Measurements from ENCODE around the gene ACTRT3. TPM values are rescaled to one million over a fixed set of nuclear protein-coding genes. Genes with fewer than 3 reads are reported as not detected.

ACTRT3 gene
- total and polyA plus RNA-seq, 12 donors, result 0.15 to 1.1 (median 0.50) TPM

GRCh38 chr3:169790687-169791429, 21.5 kb upstream of the ACTRT3 start:
- ATAC-seq (no peak), DNase-seq (no peak)
- no peaks in the 10 kb centered on the region for H3K27me3 ChIP-seq
- TF ChIP-seq CTCF (IDR thresholded peaks at IDR 0.05), result no peak
- 89 to 90% methylated on average over 4 of the region's 4 CpGs for WGBS, 2 donors
- H3K4me1 ChIP-seq, result no peaks in the 10 kb centered on the region
- H3K36me3 ChIP-seq, result peaks cover 0 to 71% (median 22%) of the 10 kb centered on the region in 9 donors
- no peak overlapping the region for H3K4me3 ChIP-seq
- no peaks in the 10 kb centered on the region for H3K9me3 ChIP-seq
- H3K27ac ChIP-seq, result no peak overlapping the region
- intact Hi-C loops (cut with DNase I), result no loop called here

GRCh38 chr3:169790219-169790618, 20.9 kb upstream of the ACTRT3 start:
- ATAC-seq (no peak), DNase-seq (no peak)
- H3K27ac ChIP-seq, result no peak overlapping the region
- no peaks in the 10 kb centered on the region for H3K9me3 ChIP-seq
- no peak overlapping the region for H3K4me3 ChIP-seq
- intact Hi-C loops (cut with DNase I), result no loop called here
- H3K36me3 ChIP-seq, result peaks cover 0 to 77% (median 27%) of the 10 kb centered on the region in 9 donors
- H3K4me1 ChIP-seq, result no peaks in the 10 kb centered on the region
- no peaks in the 10 kb centered on the region for H3K27me3 ChIP-seq
- no peak for TF ChIP-seq CTCF (IDR thresholded peaks at IDR 0.05)

GRCh38 chr3:169787791-169788190, 18.4 kb upstream of the ACTRT3 start:
- Histone ChIP-seq H3K27ac (no peak overlapping the region), H3K9me3 (no peaks in the 10 kb centered on the region), H3K36me3 (peaks cover 0 to 97% (median 45%) of the 10 kb centered on the region in 9 donors), H3K4me3 (no peak overlapping the region), H3K4me1 (peaks cover 0 to under 1% (median 0%) of the 10 kb centered on the region in 9 donors), H3K27me3 (no peaks in the 10 kb centered on the region)
- no peak for TF ChIP-seq CTCF (IDR thresholded peaks at IDR 0.05)
- ATAC-seq (no peak), DNase-seq (no peak)
- intact Hi-C loops (cut with DNase I), result loop anchor here in 1 of 10 donors (10.0 kb wide), 1 partner anchor 187 kb away; no protein-coding TSS in a partner anchor
- WGBS, 2 donors, result 92 to 94% methylated on average over 1 of the region's 1 CpG

- peaks cover 0 to 97% (median 50%) of the 10 kb centered on the region in 9 donors for H3K36me3 ChIP-seq
- no peaks in the 10 kb centered on the region for H3K27me3 ChIP-seq
- 97% methylated on average over 4 of the region's 4 CpGs for WGBS, 2 donors
- no peak overlapping the region for H3K4me3 ChIP-seq
- peaks cover 0 to 6% (median 0%) of the 10 kb centered on the region in 9 donors for H3K4me1 ChIP-seq
- ATAC-seq (no peak), DNase-seq (no peak)
- no peaks in the 10 kb centered on the region for H3K9me3 ChIP-seq
- intact Hi-C loops (cut with DNase I), result loop anchor here in 1 of 10 donors (10.0 kb wide), 1 partner anchor 188 kb away; no protein-coding TSS in a partner anchor
- no peak overlapping the region for H3K27ac ChIP-seq
- TF ChIP-seq CTCF (IDR thresholded peaks at IDR 0.05), result no peak
Measured at GRCh38 chr3:169787120-169787519, 17.8 kb upstream of the ACTRT3 start.

Measured in heart right ventricle (tissue), 16 donors.